H1 (cell line): ENCODE results near the gene DRD1. TPM values are rescaled to one million over a fixed set of nuclear protein-coding genes. Genes with fewer than 3 reads are reported as not detected.

ENCODE experiments used
- CTCF ChIA-PET: fragments of 300-600 bp; sonication (Branson Sonifier 250); formaldehyde crosslinking; loops from one replicate; lab custom pipeline; 2021; ENCODE audit not compliant: partially characterized antibody; lab: Charles Lee
- POLR2A ChIA-PET: fragments of 300-600 bp; sonication (Branson Sonifier 250); formaldehyde crosslinking; loops from one replicate; lab custom pipeline; 2021; ENCODE audit warnings: inconsistent platforms; ENCODE audit not compliant: partially characterized antibody; lab: Charles Lee
- DNase-seq, 2 experiments: peaks; one replicate each; pipeline versions ENCODE4 v3.0.0 to v3.0.0-alpha.2; 2010 to 2022; ENCODE audit warnings: low spot score in 2 of 2, low read depth in 1 of 2, mixed read lengths in 1 of 2
- FAIRE-seq: peaks from 2 replicates; lab custom pipeline; 2011; peaks lifted over from hg19 to GRCh38; lab: Jason Lieb, UNC
- H2AFZ ChIP-seq: 2 replicates; pipeline ENCODE4 v1.8.1; 2012; ENCODE audit warnings: low read length, inconsistent platforms
- H2AK5ac ChIP-seq: 2 replicates; pipeline ENCODE4 v1.6.1; 2013; ENCODE audit warnings: low read depth, low read length
- H2BK120ac ChIP-seq: replicated peaks from 2 replicates; pipeline ENCODE3; 2013; ENCODE audit warnings: low read depth, low read length, inconsistent platforms
- H2BK12ac ChIP-seq: 2 replicates; pipeline ENCODE4 v1.6.1; 2013; ENCODE audit warnings: low read depth, low read length
- H2BK15ac ChIP-seq: 2 replicates; pipeline ENCODE4 v1.6.1; 2013; ENCODE audit warnings: low read length
- H2BK20ac ChIP-seq: 2 replicates; pipeline ENCODE4 v1.6.1; 2013; ENCODE audit warnings: low read length
- H2BK5ac ChIP-seq: 2 replicates; pipeline ENCODE4 v1.6.1; 2013; ENCODE audit warnings: low read depth, low read length
- H3K14ac ChIP-seq: 2 replicates; pipeline ENCODE4 v1.6.1; 2013; ENCODE audit warnings: inconsistent platforms; ENCODE audit not compliant: insufficient read length
- H3K18ac ChIP-seq: 2 replicates; pipeline ENCODE4 v1.6.1; 2013; ENCODE audit warnings: low read length; ENCODE audit errors: extremely low read depth
- H3K23ac ChIP-seq: 2 replicates; pipeline ENCODE4 v1.6.1; 2013; ENCODE audit warnings: inconsistent platforms; ENCODE audit not compliant: insufficient read length
- H3K23me2 ChIP-seq: 2 replicates; pipeline ENCODE4 v1.6.1; 2013; ENCODE audit warnings: low read depth, low read length
- H3K27ac ChIP-seq: 2 replicates; pipeline ENCODE4 v1.6.1; 2011; ENCODE audit warnings: low read depth, low read length, inconsistent platforms
- H3K27me3 ChIP-seq, 4 experiments: replicated peaks in 1 of 4; 1 replicate in 1 of 4; 2 replicates in 3 of 4; pipeline versions ENCODE4 v1.6.1 to v1.8.1; 2011 to 2013; ENCODE audit warnings: low read length in 3 of 4, mild to moderate bottlenecking in 3 of 4, inconsistent platforms in 2 of 4, mixed read lengths in 2 of 4, moderate library complexity in 1 of 4; ENCODE audit not compliant: control insufficient read depth in 3 of 4, insufficient read depth in 3 of 4; ENCODE audit errors: extremely low read depth in 1 of 4
- H3K36me3 ChIP-seq, 4 experiments: 2 replicates each; pipeline versions ENCODE4 v1.6.1 to v1.8.1; 2011 to 2013; ENCODE audit warnings: mild to moderate bottlenecking in 4 of 4, low read length in 3 of 4, moderate library complexity in 2 of 4, control low read depth in 1 of 4, inconsistent platforms in 1 of 4; ENCODE audit not compliant: insufficient read depth in 4 of 4, control insufficient read depth in 2 of 4
- H3K4ac ChIP-seq: replicated peaks from 2 replicates; pipeline ENCODE3; 2013; ENCODE audit warnings: low read length, low read depth, mixed read lengths, inconsistent platforms; ENCODE audit not compliant: insufficient read length
- H3K4me1 ChIP-seq, 4 experiments: replicated peaks in 1 of 4; 1 replicate in 1 of 4; 2 replicates in 3 of 4; pipeline versions ENCODE4 v1.6.1 to v1.8.1; 2011 to 2013; ENCODE audit warnings: low read length in 3 of 4, inconsistent platforms in 2 of 4, mixed read lengths in 1 of 4; ENCODE audit not compliant: insufficient read depth in 4 of 4, control insufficient read depth in 3 of 4
- H3K4me2 ChIP-seq, 2 experiments: 2 replicates each; pipeline versions ENCODE4 v1.6.1 to v1.8.1; 2011 to 2013; ENCODE audit warnings: low read depth in 2 of 2, low read length in 2 of 2, control low read depth in 1 of 2, inconsistent platforms in 1 of 2, mild to moderate bottlenecking in 1 of 2; ENCODE audit not compliant: insufficient read depth in 1 of 2
- H3K4me3 ChIP-seq, 4 experiments: fragments of 200-600, 300-600 bp in 1 of 4; sonication (generic), shearing (Covaris generic), sonication (Bioruptor Twin) in 1 of 4; 2 replicates each; pipeline versions ENCODE4 v1.5.1 to v1.8.1; 2011 to 2016; ENCODE audit warnings: low read length in 4 of 4, low read depth in 3 of 4, control low read depth in 2 of 4, inconsistent platforms in 2 of 4, mild to moderate bottlenecking in 2 of 4, mixed read lengths in 1 of 4, moderate library complexity in 1 of 4; ENCODE audit not compliant: insufficient read depth in 2 of 4; ENCODE audit errors: extremely low read depth in 1 of 4
- H3K56ac ChIP-seq: replicated peaks from 2 replicates; pipeline ENCODE3; 2013; ENCODE audit warnings: low read depth, mild to moderate bottlenecking, mixed read lengths, low read length, inconsistent platforms; ENCODE audit not compliant: insufficient read length
- H3K79me1 ChIP-seq: 2 replicates; pipeline ENCODE4 v1.6.1; 2013; ENCODE audit warnings: low read depth, low read length, control low read depth
- H3K79me2 ChIP-seq, 2 experiments: 2 replicates each; pipeline versions ENCODE4 v1.6.1 to v1.8.1; 2012 to 2013; ENCODE audit warnings: low read length in 2 of 2, mild to moderate bottlenecking in 2 of 2, inconsistent platforms in 1 of 2; ENCODE audit not compliant: insufficient read depth in 2 of 2, control insufficient read depth in 1 of 2
- H3K9ac ChIP-seq, 4 experiments: replicated peaks in 1 of 4; 1 replicate in 1 of 4; 2 replicates in 3 of 4; pipeline versions ENCODE4 v1.6.1 to v1.8.1; 2011 to 2013; ENCODE audit warnings: low read depth in 3 of 4, low read length in 3 of 4, control low read depth in 2 of 4, mild to moderate bottlenecking in 2 of 4, moderate library complexity in 2 of 4, inconsistent platforms in 1 of 4; ENCODE audit errors: extremely low read depth in 1 of 4
- H3K9me3 ChIP-seq, 2 experiments: 2 replicates each; pipeline versions ENCODE4 v1.6.1 to v1.8.1; 2012 to 2013; ENCODE audit warnings: mild to moderate bottlenecking in 2 of 2, moderate library complexity in 2 of 2, control low read depth in 1 of 2, inconsistent platforms in 1 of 2, low read depth in 1 of 2, low read length in 1 of 2, mixed read lengths in 1 of 2; ENCODE audit not compliant: insufficient read depth in 2 of 2
- H4K20me1 ChIP-seq, 2 experiments: replicated peaks in 1 of 2; 2 replicates each; pipeline versions ENCODE3 to v1.8.1; 2011 to 2013; ENCODE audit warnings: inconsistent platforms in 2 of 2, low read length in 2 of 2, mild to moderate bottlenecking in 1 of 2; ENCODE audit not compliant: insufficient read depth in 2 of 2, control insufficient read depth in 1 of 2
- H4K5ac ChIP-seq: 2 replicates; pipeline ENCODE4 v1.6.1; 2013; ENCODE audit warnings: low read length, low read depth, mixed read lengths, inconsistent platforms; ENCODE audit not compliant: insufficient read length
- H4K8ac ChIP-seq: 2 replicates; pipeline ENCODE4 v1.8.0; 2013; ENCODE audit warnings: mild to moderate bottlenecking, moderate library complexity, low read length, inconsistent platforms; ENCODE audit not compliant: insufficient read depth; ENCODE audit errors: extremely low read depth
- H4K91ac ChIP-seq: replicated peaks from 2 replicates; pipeline ENCODE3; 2013; ENCODE audit warnings: low read length, mixed read lengths, inconsistent platforms; ENCODE audit not compliant: insufficient read length
- CBX8 ChIP-seq: fragments of 300-800, 300-1000 bp; sonication (generic); IDR thresholded peaks from 2 replicates; pipeline ENCODE4 v1.7.1; 2016; ENCODE audit warnings: low read depth, low read length, borderline replicate concordance
- NRF1 ChIP-seq: IDR thresholded peaks from 2 replicates; pipeline ENCODE4 v1.6.1; 2011; ENCODE audit warnings: mild to moderate bottlenecking, low read depth, low read length, improper control_type of control experiment
- SIX5 ChIP-seq: IDR thresholded peaks from 2 replicates; pipeline ENCODE4 v1.6.1; 2011; ENCODE audit warnings: mild to moderate bottlenecking, low read depth, low read length
- WGBS, 2 experiments: shearing (Covaris generic) in 1 of 2; methylation state at CpG; one replicate each; pipeline versions ENCODE4 v1.1.6 to v1.1.7; 2013 to 2015; ENCODE audit warnings: low lambda C conversion rate in 2 of 2, mixed read lengths in 2 of 2, inconsistent platforms in 1 of 2, low coverage in 1 of 2, missing lambda C conversion rate in 1 of 2; ENCODE audit not compliant: insufficient replicate concordance in 2 of 2, insufficient coverage in 1 of 2, insufficient read length in 1 of 2; ENCODE audit errors: extremely low coverage in 1 of 2, missing lambda C conversion rate in 1 of 2; 5-methylcytosine and 5-hydroxymethylcytosine counted together
- polyA plus RNA-seq, 7 experiments: library from polyadenylated mRNA; depleted of rRNA in 3 of 7; stranded (reverse) in 5 of 7; unstranded in 2 of 7; fragments of >200 nt in 5 of 7; fragments of 200-250 nt in 2 of 7; gene quantifications; 1 replicate in 5 of 7; 2 replicates in 1 of 7; 4 replicates in 1 of 7; pipeline versions ENCODE4 v1.2.1 to v1.2.3, GENCODE V29; 2011 to 2013; ENCODE audit warnings: missing spikeins in 2 of 7, mixed read lengths in 2 of 7
- total RNA-seq: library from RNA; stranded (reverse); fragmentation: NEBNext Ultra II Directional; extraction: Animal tissue kit (Norgen Biotek cat#: 25700); gene quantifications from 2 replicates; pipeline ENCODE4 v1.2.1, GENCODE V29; 2021

The DRD1 gene
- total and polyA plus RNA-seq, 2 of the 8 experiments (the other 6 are each of a cell fraction or from before 2014, with no cell fraction given) = 0.03 to 0.19 TPM

DNA sequence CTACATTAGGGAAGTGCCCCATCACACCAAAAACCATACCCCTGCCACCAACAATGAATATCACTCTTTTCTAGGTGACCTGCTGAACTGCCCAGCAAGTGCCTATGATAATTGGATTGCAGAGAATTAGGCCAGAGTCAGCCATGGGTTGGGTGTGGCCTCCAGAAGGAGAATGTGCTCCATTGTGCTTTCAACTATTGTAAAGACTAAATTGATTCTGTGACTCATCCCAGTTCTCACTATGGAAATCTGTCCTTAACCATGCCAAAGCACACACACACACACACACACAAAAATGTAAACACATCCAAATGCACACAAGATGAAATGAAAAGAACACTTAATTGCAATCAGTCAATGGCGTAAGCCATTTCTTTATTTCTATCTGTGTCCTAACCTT, 25.7 kb downstream of the DRD1 start:
- no peak overlapping the region for H2BK120ac ChIP-seq
- 90% methylated on average over 1 of the region's 1 CpG; no CpG with 5 or more reads in 1 of the 2 experiments for WGBS, 2 experiments
- H3K9ac ChIP-seq = no peak overlapping the region
- no peak overlapping the region for H3K23ac ChIP-seq
- H4K5ac ChIP-seq = no peak overlapping the region
- no peaks in the 10 kb centered on the region for H3K79me2 ChIP-seq
- peaks cover 6% of the 10 kb centered on the region; the same call in 1 of the 2 replicates for H3K23me2 ChIP-seq
- H2BK12ac ChIP-seq = no peak overlapping the region
- H2BK15ac ChIP-seq = no peak overlapping the region
- no peak overlapping the region for H4K91ac ChIP-seq
- no peak overlapping the region for H3K4ac ChIP-seq
- H4K20me1 ChIP-seq = no peaks in the 10 kb centered on the region
- H3K27me3 ChIP-seq = no peaks in the 10 kb centered on the region
- H3K14ac ChIP-seq = no peak overlapping the region
- ChIA-PET POLR2A (no interaction called here), CTCF (no interaction called here)
- H3K27ac ChIP-seq = no peak overlapping the region
- DNase-seq (no peak), FAIRE-seq (no peak)
- H3K4me1 ChIP-seq = no peaks in the 10 kb centered on the region
- H3K56ac ChIP-seq = no peak overlapping the region
- H3K36me3 ChIP-seq = no peaks in the 10 kb centered on the region
- H3K4me2 ChIP-seq = no peak overlapping the region
- H2BK5ac ChIP-seq = no peak overlapping the region
- H2AK5ac ChIP-seq = no peak overlapping the region
- no peak overlapping the region for H2BK20ac ChIP-seq
- H3K4me3 ChIP-seq = no peak overlapping the region
- no peak overlapping the region for H2AFZ ChIP-seq
- no peaks in the 10 kb centered on the region for H3K79me1 ChIP-seq
- peaks cover 0 to 11% of the 10 kb centered on the region in 2 experiments; a peak in 2 of 4 replicates for H3K9me3 ChIP-seq
- H3K18ac ChIP-seq = no peak overlapping the region
- TF ChIP-seq NRF1 (no peak), CBX8 (no peak), SIX5 (no peak)
- H4K8ac ChIP-seq = no peak overlapping the region
